ENCODE results near the gene RNF11.

The RNF11 gene

DNA sequence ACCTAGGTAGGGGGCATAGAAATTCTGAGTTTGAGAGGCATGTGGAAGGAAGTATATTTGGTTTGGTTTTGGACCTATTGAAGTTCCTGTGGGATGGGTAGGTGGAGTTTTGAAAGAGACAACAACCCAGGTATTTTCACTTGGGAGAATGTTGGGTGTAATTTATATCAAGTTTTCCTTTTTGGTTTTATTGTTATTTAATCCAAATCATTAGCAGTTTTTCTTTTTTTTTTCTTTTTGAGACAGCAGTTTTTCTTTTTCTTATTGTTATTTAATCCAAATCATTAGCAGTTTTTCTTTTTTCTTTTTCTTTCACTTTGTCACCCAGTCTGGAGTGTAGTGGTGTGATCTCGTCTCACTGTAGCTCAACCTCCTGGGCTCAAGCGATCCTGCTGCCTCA is 30.1 kb downstream of the RNF11 start:
- DNase-seq = no peak

DNA sequence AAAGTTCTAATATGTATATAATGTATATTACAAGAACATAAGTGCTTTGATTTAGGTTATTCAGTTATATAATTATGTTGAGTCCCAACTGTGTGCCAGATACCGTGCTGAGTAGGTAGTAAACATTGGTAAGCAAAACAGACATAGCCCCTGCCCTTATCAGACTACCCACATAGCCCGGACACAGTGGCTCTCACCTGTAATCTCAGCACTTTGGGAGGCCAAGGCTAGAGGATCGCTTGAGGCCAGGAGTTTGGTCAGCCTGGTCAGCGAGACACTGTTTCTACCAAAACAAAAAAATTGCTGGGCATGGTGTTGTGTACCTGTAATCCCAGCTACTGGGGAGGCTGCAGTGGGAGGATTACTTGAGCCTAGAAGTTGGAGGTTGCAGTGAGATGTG is 30.7 kb downstream of the RNF11 start:
- DNase-seq = no peak

DNA sequence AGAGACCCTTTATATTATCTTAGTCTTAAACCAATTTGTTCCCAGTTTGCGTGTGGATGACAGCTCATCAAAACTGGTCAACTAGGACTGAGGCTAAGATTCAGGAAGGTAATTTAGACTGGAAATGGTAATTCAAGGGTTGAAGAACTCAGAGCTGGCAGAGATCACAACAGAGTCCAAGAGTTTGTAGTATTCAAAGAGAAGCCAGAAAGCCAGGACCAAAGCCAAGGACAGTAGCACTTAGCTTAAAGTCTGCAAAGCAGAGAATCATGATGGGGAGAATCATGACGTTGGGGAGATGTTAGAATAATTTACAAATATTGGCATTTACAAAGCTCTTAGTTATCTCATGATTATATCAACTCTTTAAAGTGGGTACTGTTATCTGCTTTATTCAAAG is 32.6 kb downstream of the RNF11 start:
- no peak for DNase-seq

- DNase-seq = no peak
These were observed 34.7 kb downstream of the RNF11 start for GRCh38 chr1:51270751-51271150.

GRCh38 chr1:51272916-51273315 is 36.8 kb downstream of the RNF11 start:
- DNase-seq = no peak

DNA sequence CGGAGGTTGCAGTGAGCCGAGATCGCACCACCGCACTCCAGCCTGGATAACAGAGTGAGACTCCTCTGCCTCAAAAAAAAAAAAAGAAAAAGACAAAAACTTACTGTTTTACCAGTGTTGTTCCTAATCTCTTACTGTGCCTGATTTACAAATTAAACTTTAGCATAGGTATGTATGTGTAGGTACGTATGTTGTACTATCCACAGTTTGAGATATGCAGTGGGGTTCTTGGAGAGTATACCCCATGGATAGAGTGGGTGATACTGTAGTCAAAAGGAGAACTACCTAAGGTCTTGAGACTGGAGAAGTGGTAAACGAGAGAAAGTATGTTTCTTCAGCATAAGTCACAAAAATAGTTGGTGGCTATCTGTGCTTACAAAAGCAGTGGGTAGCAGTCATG is 38.6 kb downstream of the RNF11 start:
- DNase-seq = no peak

GRCh38 chr1:51276286-51276685 is 40.2 kb downstream of the RNF11 start:
- no peak for DNase-seq

DNA sequence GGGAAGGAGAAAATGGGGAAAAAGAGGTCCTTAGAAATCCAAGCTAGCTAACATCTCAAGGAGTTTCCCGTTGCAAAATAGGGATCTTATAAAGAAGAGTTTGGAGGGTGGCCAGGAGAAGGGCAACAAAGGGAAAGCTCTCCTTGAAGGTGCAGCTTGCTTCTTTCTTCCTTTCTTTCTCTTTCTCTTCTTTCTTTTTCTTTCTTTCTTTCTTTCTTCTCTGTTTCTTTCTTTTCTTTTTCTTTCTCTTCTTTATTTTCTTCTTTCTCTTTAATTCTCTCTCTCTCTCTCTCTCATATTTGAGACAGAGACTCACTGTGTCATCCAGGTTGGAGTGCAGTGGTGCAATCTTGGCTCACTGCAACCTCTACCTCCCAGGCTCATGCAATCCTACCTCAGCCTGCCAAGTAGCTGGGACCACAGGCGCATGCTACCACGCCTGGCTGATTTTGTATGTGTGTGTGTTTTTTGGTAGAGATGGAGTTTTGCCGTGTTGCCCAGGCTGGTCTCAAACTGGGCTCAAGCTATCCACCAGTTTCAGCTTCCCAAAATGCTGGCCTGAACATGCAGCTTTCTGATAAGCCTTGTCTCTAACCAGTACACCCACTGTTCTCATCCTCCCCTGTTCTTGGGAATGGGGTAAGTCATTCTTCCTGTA is 44.4 kb downstream of the RNF11 start:
- no peak for DNase-seq

- no peak for DNase-seq
These were observed 45.7 kb downstream of the RNF11 start for GRCh38 chr1:51281807-51282206.

- DNase-seq = no peak
These were observed 46.5 kb downstream of the RNF11 start for GRCh38 chr1:51282605-51283004.

DNA sequence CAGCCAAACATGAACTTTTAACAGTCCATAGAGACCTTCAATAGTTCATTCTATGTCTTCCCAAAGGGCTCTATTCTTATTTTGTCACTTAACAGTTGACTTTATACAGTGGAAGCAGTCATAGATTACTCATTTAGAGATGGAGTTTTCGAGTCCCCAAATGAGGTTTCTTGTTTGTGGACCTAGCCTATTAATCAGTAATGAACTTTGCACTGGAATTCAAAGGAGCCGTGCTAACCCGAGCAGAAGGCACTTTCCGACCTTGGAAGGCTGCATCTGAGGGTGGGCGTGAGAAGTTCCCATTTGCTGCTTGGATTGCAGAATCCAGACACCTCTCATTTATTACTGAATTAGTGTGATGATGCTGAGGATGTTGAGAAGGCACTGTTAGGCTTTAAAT is 47.9 kb downstream of the RNF11 start:
- no peak for DNase-seq

DNA sequence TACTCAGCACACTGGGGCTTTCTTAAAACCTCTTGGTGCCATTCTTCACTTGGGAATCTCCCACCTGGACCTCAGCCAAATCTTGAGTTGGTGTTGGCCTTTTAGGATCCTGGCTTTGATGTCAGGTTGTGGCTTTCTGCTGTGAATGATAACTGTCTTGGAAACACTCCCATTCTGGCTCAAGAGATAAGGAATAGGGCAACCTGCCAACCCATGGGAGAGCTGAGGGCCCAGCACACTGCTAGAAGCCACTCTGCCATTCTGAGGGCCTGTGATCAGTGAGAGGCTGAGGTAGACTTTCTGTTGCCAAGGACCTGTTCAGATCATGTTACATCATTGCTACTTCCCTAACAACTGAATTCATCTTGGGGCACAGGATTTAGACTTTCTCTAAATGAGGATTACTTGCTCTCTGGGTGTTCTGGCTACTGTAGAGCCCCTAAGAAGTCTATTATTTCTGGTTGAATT is 48.4 kb downstream of the RNF11 start:
- no peak for DNase-seq

DNA sequence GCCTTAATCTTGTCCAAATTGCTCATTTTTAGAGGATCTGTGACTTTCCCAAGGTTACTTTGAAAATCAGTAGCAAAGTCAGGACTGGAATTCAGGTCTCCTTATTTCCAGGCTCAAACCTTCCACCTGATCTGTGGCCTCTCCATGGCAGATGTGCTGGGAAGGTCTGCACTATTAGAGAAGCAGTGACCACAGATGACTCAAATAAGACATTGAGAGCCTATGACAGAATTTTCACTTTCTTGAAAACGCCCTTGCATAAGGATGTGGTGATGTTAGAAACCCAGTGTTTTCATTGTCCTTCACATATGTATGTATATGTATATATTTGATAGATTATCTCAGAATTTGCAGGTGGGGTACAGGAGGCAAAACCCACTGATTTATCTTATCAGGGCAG is 49.0 kb downstream of the RNF11 start:
- DNase-seq = no peak

DNA sequence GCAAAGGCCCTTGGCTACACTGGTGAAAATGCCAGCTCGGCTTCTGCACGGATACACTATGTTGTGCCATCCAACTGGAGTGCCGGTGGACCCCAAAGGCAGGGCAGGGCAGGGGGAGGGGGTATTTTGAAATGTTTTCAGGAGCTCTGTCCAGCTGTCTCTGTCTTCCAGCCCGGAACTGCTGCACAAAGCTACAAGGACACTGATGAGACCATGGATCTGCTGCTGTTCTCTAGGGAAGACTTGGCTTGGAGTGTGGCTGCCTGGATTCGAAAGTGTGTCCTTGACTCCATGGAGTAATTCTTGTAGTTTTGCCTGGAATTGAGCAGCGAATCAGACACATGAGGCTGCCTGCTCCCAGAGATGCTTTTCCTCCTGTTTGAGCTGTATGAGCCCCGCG is 51.9 kb downstream of the RNF11 start:
- no peak for DNase-seq

DNA sequence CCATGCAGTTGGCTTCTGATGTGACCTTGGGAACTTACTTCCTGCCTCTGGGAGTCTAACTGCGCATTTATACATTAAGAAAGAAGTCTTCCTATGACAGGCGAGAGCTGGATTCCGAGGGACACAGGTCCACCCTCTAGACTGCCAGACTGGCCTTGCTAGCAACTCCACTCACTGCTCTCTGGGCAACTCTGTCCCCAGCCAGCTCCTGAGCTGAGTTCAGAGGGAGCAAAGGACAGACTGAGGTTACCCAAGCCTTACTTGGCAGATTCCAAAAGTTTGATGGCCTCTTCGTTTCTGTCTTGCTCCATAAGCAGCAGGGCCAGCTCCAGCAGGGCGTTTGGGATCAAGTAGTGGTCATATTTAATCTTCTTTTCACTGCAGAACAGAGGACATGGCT is 52.5 kb downstream of the RNF11 start:
- no peak for DNase-seq

GRCh38 chr1:51289676-51290488 is 53.8 kb downstream of the RNF11 start:
- no peak for DNase-seq

DNA sequence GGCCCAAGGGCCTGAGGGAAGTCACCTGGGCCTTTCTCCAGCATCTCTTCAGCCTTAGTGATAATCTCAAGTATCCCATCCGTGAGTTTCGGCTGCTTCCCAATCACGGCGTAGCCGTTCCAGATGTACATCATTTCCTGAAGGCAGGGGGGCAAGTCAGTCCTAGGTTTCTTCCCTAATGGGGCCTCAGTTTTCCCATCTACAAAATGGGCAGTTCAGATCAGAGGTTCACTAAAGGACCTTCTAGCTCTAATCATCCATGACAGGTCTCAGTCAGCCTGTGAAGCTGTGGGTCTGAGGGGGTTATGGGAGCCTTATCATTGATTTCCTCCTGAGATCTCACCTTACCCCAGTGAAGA is 54.4 kb downstream of the RNF11 start:
- no peak for DNase-seq

DNA sequence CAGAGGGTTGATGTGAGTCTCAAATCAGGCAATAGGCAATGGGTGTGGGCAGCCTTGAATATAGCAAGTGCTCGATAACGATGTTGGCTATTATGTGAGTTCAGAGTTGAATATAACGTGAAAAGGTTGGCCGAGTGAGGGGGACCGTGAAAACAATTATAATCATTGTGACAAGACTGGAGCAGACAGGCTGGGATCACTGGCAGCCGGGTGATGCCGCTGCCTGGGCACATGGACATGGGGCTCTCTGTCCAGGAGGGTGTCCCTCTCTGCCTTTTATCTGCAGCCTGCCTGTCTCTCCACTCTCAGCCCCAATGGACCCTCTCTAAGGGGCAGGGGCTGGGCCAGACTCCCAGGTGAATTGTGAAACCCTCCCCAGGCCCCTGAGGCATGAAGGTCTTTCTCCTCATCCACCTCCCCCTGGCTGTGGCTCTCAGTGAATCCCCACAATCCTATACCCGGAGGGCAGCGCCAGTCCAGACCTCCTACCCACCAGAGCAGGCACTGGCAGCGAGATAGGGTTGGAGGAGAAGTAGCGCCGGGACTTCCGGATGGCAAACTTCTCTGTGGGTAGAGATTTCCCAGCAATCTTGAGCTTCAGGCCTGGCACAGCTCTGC is 57.9 kb downstream of the RNF11 start:
- DNase-seq = no peak

DNA sequence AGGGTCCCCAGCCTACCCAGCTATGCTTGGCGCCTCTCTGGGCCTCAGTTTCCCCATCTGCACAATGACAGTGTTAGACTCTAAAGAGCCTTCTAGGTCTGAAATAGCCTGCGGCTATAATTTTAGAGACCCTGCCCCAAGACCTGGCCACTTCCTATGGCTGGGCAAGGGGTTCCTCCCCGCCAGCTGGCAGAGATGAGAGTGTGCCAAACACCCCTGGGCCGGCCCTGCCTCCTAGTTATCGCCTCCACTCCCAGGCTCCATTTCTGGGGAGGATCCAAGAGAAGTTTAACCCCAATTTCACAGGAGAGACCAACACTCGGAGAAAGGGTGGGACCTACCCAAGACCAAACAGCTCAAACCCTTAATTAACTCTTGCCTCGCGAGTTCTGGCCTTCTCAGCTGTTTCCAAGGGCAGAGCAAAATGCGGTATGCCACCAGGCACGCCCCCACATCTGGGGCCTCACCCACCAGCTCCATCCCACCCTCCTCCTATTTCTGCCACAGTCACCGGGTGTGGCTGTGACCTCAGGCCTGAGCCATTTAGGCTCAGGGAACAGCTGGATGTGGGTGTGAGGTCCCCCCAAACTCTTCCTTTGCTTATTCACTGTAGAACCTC is 58.6 kb downstream of the RNF11 start:
- DNase-seq = no peak

GRCh38 chr1:51295926-51296325 is 59.9 kb downstream of the RNF11 start:
- no peak for DNase-seq

- DNase-seq = peak in 1 of 2 experiments; percentile 65
These were observed 60.6 kb downstream of the RNF11 start for GRCh38 chr1:51296383-51297357.

Measured in cerebellar nuclear complex (tissue), 1 donor.